NCI-H1105 treated with DMSO at 0.1 percent for 48 hours (cell line): ENCODE results near the gene IRF2BP2.

Source experiments
- DNase-seq: peaks from one replicate; lab custom pipeline; 2025; lab: John Stamatoyannopoulos, UW

The IRF2BP2 gene

GRCh38 chr1:234582681-234583301 lies 27.2 kb downstream of the IRF2BP2 start:
- DNase-seq = no peak

GRCh38 chr1:234582186-234582585 lies 27.8 kb downstream of the IRF2BP2 start:
- DNase-seq = no peak

GRCh38 chr1:234581063-234581714 lies 28.8 kb downstream of the IRF2BP2 start:
- no peak for DNase-seq

GRCh38 chr1:234579967-234580366 lies 30.0 kb downstream of the IRF2BP2 start:
- no peak for DNase-seq

- DNase-seq = no peak
Measured at GRCh38 chr1:234578735-234579134, 31.2 kb downstream of the IRF2BP2 start.

- no peak for DNase-seq
Measured at GRCh38 chr1:234578087-234578486, 31.9 kb downstream of the IRF2BP2 start.

GRCh38 chr1:234573711-234574299 lies 36.2 kb downstream of the IRF2BP2 start:
- DNase-seq = no peak

GRCh38 chr1:234572966-234573365 lies 37.0 kb downstream of the IRF2BP2 start:
- no peak for DNase-seq

GRCh38 chr1:234571702-234572101 lies 38.3 kb downstream of the IRF2BP2 start:
- DNase-seq = no peak

- no peak for DNase-seq
Measured at GRCh38 chr1:234570329-234571120, 39.5 kb downstream of the IRF2BP2 start.

GRCh38 chr1:234568345-234568744 lies 41.6 kb downstream of the IRF2BP2 start:
- no peak for DNase-seq

- no peak for DNase-seq
Measured at GRCh38 chr1:234565132-234565531, 44.8 kb downstream of the IRF2BP2 start.

- no peak for DNase-seq
Measured at GRCh38 chr1:234564035-234565029, 45.6 kb downstream of the IRF2BP2 start.

GRCh38 chr1:234562334-234562733 lies 47.6 kb downstream of the IRF2BP2 start:
- DNase-seq = no peak

- DNase-seq = no peak
Measured at GRCh38 chr1:234561319-234561718, 48.7 kb downstream of the IRF2BP2 start.

- DNase-seq = no peak
Measured at GRCh38 chr1:234559902-234560676, 49.9 kb downstream of the IRF2BP2 start.

GRCh38 chr1:234559152-234559901 lies 50.7 kb downstream of the IRF2BP2 start:
- no peak for DNase-seq

- DNase-seq = no peak
Measured at GRCh38 chr1:234558330-234558836, 51.6 kb downstream of the IRF2BP2 start.

- no peak for DNase-seq
Measured at GRCh38 chr1:234556245-234556943, 53.6 kb downstream of the IRF2BP2 start.
